Natural killer cell treated with Interleukin-12 subunit alpha and Interleukin-12 subunit beta and Interleukin-15 and Interleukin-18, amount 100 ng/mL, for 72 hours (primary cell): ENCODE data around the gene C9. TPM values are rescaled to one million over a fixed set of nuclear protein-coding genes. Genes with fewer than 3 reads are reported as not detected.
"Not testable (repeated sequence)": the region's sequence is repeated elsewhere in the genome, so short reads cannot be mapped to it uniquely, and the experiment has no call there.

Experiments
- ATAC-seq, 2 donors: fragments of 150-1000 bp; cut with Tn5 transposase in 1 of 2; sonication (Bioruptor Pico), chemical (Tn5 transposase) in 1 of 2; 2 replicates each; pipeline ENCODE4 v1.10.0; 2021
- DNase-seq: peaks from one replicate; pipeline ENCODE4 v3.0.0; 2022; ENCODE audit warnings: low spot score
- H3K27ac Mint-ChIP-seq, 2 donors: 1 replicate in 1 of 2; 2 replicates in 1 of 2; pipeline ENCODE4 v1.8.0; 2022; ENCODE audit warnings: mixed read lengths in 2 of 2, mild to moderate bottlenecking in 1 of 2, moderate library complexity in 1 of 2
- H3K27me3 Mint-ChIP-seq, 2 donors: 1 replicate in 1 of 2; 2 replicates in 1 of 2; pipeline ENCODE4 v1.8.0; 2022; ENCODE audit warnings: mixed read lengths in 2 of 2
- H3K36me3 Mint-ChIP-seq: one replicate; pipeline ENCODE4 v1.8.0; 2022; ENCODE audit warnings: mixed read lengths
- H3K4me1 Mint-ChIP-seq, 2 donors: 1 replicate in 1 of 2; 2 replicates in 1 of 2; pipeline ENCODE4 v1.8.0; 2022; ENCODE audit warnings: low read depth in 2 of 2, mixed read lengths in 2 of 2, mild to moderate bottlenecking in 1 of 2
- H3K4me3 Mint-ChIP-seq: one replicate; pipeline ENCODE4 v1.8.0; 2022; ENCODE audit warnings: mixed read lengths
- H3K9me3 Mint-ChIP-seq: 2 replicates; pipeline ENCODE4 v1.8.0; 2022; ENCODE audit warnings: mixed read lengths
- total RNA-seq, 2 donors: library from RNA; stranded (reverse); gene quantifications; one replicate each; pipeline ENCODE4 v1.2.3, GENCODE V29; 2022

The C9 gene
- total RNA-seq, 2 donors from 2014 or later, result not detected

DNA sequence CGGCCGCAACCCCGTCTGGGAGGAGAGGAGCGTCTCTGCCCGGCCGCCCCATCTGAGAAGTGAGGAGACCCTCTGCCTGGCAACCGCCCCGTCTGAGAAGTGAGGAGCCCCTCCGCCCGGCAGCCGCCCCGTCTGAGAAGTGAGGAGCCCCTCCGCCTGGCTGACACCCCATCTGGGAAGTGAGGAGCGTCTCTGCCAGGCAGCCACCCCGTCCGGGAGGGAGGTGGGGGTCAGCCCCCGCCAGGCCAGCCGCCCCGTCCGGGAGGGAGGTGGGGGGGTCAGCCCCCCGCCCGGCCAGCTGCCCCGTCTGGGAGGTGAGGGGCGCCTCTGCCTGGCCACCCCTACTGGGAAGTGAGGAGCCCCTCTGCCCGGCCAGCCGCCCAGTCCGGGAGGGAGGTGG lies 30.0 kb downstream of the C9 start:
- H3K27me3 Mint-ChIP-seq, H3K27ac Mint-ChIP-seq, H3K36me3 Mint-ChIP-seq, ATAC-seq, H3K4me3 Mint-ChIP-seq, DNase-seq, H3K9me3 Mint-ChIP-seq, H3K4me1 Mint-ChIP-seq: not testable (repeated sequence)

DNA sequence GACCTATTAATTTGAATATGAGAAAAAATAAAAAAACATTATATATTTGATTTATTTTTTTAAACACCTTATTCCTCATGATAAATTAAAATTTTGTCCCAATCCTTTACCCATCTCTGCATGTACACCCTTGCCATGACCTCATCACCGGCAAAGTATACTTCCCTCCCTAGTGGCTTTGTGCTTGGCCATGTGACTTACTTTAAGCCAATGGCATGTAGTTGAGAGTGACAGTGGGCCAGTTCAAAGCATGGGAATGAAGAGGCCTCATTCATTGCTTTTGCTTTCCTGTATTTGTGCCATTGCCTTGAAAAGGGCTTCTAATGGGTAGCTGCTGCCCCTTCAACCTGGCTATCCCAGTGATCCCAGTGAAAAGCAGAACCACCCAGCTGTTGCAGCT lies 31.2 kb downstream of the C9 start:
- no peak overlapping the region for H3K4me3 Mint-ChIP-seq
- no peaks in the 10 kb centered on the region for H3K36me3 Mint-ChIP-seq
- H3K27ac Mint-ChIP-seq, result no peak overlapping the region
- DNase-seq (no peak), ATAC-seq (no peak)
- H3K27me3 Mint-ChIP-seq, result peaks cover 0 to 7% of the 10 kb centered on the region in 2 donors
- no peaks in the 10 kb centered on the region for H3K4me1 Mint-ChIP-seq
- H3K9me3 Mint-ChIP-seq, result no peaks in the 10 kb centered on the region

DNA sequence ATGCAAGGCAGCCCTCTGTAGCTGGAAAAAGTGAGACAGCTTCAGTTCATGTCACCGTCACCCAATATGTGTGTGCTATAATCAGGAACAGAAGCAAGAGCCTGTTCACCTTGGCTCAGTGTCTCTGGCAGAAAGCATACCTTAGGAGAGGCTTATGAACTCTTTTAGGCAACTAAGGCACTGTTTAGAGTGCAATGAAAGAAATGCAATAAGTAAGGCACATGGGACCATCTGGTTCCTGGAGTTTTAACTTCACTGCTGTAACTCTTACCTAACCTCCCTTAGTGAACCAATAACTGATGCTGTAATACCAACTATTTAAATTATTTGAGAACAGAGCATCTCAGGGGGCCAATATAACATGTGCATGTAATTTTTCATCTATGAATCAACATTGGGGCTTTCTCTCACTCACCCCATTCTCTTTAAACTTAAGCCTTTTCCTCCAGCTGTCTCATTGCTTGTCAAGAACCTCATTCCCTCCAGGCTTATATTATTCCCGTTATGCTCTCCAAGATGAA lies 32.4 kb downstream of the C9 start:
- Mint-ChIP-seq H3K4me3 (no peak overlapping the region), H3K9me3 (no peaks in the 10 kb centered on the region), H3K27me3 (peaks cover 0 to 7% of the 10 kb centered on the region in 2 donors), H3K27ac (no peak overlapping the region), H3K36me3 (no peaks in the 10 kb centered on the region), H3K4me1 (no peaks in the 10 kb centered on the region)
- DNase-seq (no peak), ATAC-seq (no peak)

- peaks cover 9% of the 10 kb centered on the region in 2 donors for H3K27me3 Mint-ChIP-seq
- no peak for DNase-seq
- ATAC-seq, result no peak
These were observed 35.6 kb downstream of the C9 start for GRCh38 chr5:39328731-39329130.

DNA sequence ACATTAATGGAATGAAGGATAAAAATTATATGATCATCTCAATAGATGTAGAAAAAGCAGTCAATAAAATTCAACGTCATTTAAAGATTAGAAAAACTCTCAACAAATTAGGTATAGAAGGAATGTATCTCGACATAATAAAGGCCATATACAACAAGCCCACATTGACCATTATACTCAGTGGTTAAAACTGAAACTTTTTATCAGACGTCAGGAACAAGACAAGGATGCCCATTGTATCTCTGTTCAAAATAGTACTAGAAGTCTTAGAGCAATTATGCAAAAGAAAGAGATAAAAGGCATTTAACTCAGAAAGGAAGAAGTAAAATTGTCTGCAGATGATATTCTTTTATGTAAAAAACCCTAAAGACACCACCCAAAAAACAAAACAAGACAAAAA lies 40.8 kb downstream of the C9 start:
- H3K9me3 Mint-ChIP-seq, result no peaks in the 10 kb centered on the region
- H3K27ac Mint-ChIP-seq, result no peak overlapping the region
- H3K27me3 Mint-ChIP-seq, result peaks cover 26 to 43% of the 10 kb centered on the region in 2 donors
- H3K36me3 Mint-ChIP-seq, result no peaks in the 10 kb centered on the region
- ATAC-seq (no peak), DNase-seq (no peak)
- no peaks in the 10 kb centered on the region for H3K4me1 Mint-ChIP-seq
- H3K4me3 Mint-ChIP-seq, result no peak overlapping the region

More at GRCh38 chr5:39328731-39329130, 35.6 kb downstream of the C9 start:
- H3K4me1 Mint-ChIP-seq, result no peaks in the 10 kb centered on the region
- no peak overlapping the region for H3K27ac Mint-ChIP-seq
- no peak overlapping the region for H3K4me3 Mint-ChIP-seq
- H3K9me3 Mint-ChIP-seq, result no peaks in the 10 kb centered on the region
- H3K36me3 Mint-ChIP-seq, result no peaks in the 10 kb centered on the region

- H3K36me3 Mint-ChIP-seq, result no peaks in the 10 kb centered on the region
- H3K27ac Mint-ChIP-seq, result no peak overlapping the region
- ATAC-seq (no peak), DNase-seq (no peak)
- no peaks in the 10 kb centered on the region for H3K4me1 Mint-ChIP-seq
- peaks cover 26 to 50% of the 10 kb centered on the region in 2 donors for H3K27me3 Mint-ChIP-seq
- H3K4me3 Mint-ChIP-seq, result no peak overlapping the region
- no peaks in the 10 kb centered on the region for H3K9me3 Mint-ChIP-seq
These were observed 44.9 kb downstream of the C9 start for GRCh38 chr5:39319395-39319794.

GRCh38 chr5:39316464-39316863 lies 47.8 kb downstream of the C9 start:
- H3K36me3 Mint-ChIP-seq, DNase-seq, ATAC-seq, H3K4me1 Mint-ChIP-seq, H3K4me3 Mint-ChIP-seq, H3K27ac Mint-ChIP-seq, H3K9me3 Mint-ChIP-seq: not testable (repeated sequence)
- H3K27me3 Mint-ChIP-seq, result peaks cover 21 to 30% of the 10 kb centered on the region in 2 donors

GRCh38 chr5:39315995-39316394 lies 48.3 kb downstream of the C9 start:
- Mint-ChIP-seq H3K4me1 (no peaks in the 10 kb centered on the region), H3K27ac (no peak overlapping the region), H3K27me3 (peaks cover 18 to 27% of the 10 kb centered on the region in 2 donors), H3K9me3 (no peaks in the 10 kb centered on the region), H3K36me3 (no peaks in the 10 kb centered on the region), H3K4me3 (no peak overlapping the region)
- ATAC-seq, result no peak
- DNase-seq, result no peak

DNA sequence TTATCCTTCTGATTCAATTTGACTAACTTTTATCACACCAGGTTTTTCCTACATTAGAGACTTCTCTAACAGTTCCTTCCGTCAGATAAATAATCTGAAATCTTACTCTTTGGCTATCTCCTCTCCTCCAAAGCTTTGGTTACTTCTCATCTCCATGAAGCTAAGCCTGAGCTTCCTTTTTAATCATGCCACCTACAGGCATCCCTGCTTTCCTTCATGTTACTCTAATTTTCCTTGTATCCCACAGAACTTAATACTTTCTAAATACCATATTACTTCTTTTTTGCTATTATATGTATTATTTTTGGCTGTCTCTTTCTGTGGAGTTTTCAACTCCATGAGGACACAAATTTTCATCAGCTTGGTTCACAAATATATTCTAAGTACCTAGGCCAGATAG lies 49.7 kb downstream of the C9 start:
- no peaks in the 10 kb centered on the region for H3K36me3 Mint-ChIP-seq
- H3K9me3 Mint-ChIP-seq, result no peaks in the 10 kb centered on the region

GRCh38 chr5:39309534-39309933 lies 54.8 kb downstream of the C9 start:
- Mint-ChIP-seq H3K9me3 (no peaks in the 10 kb centered on the region), H3K4me1 (no peaks in the 10 kb centered on the region), H3K36me3 (no peaks in the 10 kb centered on the region), H3K27me3 (peaks cover 0 to 4% of the 10 kb centered on the region in 2 donors), H3K27ac (no peak overlapping the region), H3K4me3 (no peak overlapping the region)
- DNase-seq (no peak), ATAC-seq (no peak)

More for the DNA sequence above, 49.7 kb downstream of the C9 start:
- no peak for DNase-seq
- no peak for ATAC-seq
- H3K4me3 Mint-ChIP-seq, result no peak overlapping the region
- H3K4me1 Mint-ChIP-seq, result no peaks in the 10 kb centered on the region
- H3K27ac Mint-ChIP-seq, result no peak overlapping the region
- H3K27me3 Mint-ChIP-seq, result peaks cover 11 to 14% of the 10 kb centered on the region in 2 donors

DNA sequence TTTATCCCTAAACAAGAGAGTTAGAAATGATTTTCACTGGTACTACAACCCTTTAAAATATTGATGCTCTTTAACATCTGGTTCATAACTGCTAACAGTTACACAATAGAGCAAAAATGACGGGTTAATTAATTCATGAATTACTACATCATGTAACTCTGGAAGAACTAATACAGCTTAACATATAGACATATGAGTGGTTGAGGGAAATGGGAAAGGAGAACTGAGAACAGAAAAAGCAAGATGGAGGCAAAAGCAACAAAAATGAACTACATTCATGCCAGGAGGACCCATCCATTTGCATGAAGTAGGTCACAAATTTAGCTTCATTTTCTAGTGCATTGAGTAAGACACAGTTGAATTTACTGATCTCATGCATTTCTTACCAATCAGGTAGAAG lies 61.8 kb downstream of the C9 start:
- DNase-seq (no peak), ATAC-seq (no peak)
- Mint-ChIP-seq H3K9me3 (no peaks in the 10 kb centered on the region), H3K36me3 (peaks cover 4% of the 10 kb centered on the region), H3K27me3 (peaks cover 0 to 3% of the 10 kb centered on the region in 2 donors), H3K4me3 (no peak overlapping the region), H3K27ac (no peak overlapping the region), H3K4me1 (no peaks in the 10 kb centered on the region)

- Mint-ChIP-seq H3K4me3 (no peak overlapping the region), H3K36me3 (peaks cover 4% of the 10 kb centered on the region), H3K27ac (no peak overlapping the region), H3K9me3 (no peaks in the 10 kb centered on the region), H3K4me1 (no peaks in the 10 kb centered on the region), H3K27me3 (peaks cover 0 to 3% of the 10 kb centered on the region in 2 donors)
- DNase-seq (no peak), ATAC-seq (no peak)
These were observed 62.9 kb downstream of the C9 start for GRCh38 chr5:39301406-39301805.

- H3K4me3 Mint-ChIP-seq, result no peak overlapping the region
- H3K27me3 Mint-ChIP-seq, result no peaks in the 10 kb centered on the region
- no peaks in the 10 kb centered on the region for H3K9me3 Mint-ChIP-seq
- no peak for DNase-seq
- H3K27ac Mint-ChIP-seq, result no peak overlapping the region
- H3K36me3 Mint-ChIP-seq, result peaks cover 8% of the 10 kb centered on the region
- H3K4me1 Mint-ChIP-seq, result no peaks in the 10 kb centered on the region
- ATAC-seq, result no peak
These were observed 64.3 kb downstream of the C9 start for GRCh38 chr5:39299962-39300361.

GRCh38 chr5:39294736-39295135 lies 69.6 kb downstream of the C9 start:
- H3K27ac Mint-ChIP-seq, result no peak overlapping the region
- H3K4me1 Mint-ChIP-seq, result no peaks in the 10 kb centered on the region
- no peaks in the 10 kb centered on the region for H3K9me3 Mint-ChIP-seq
- ATAC-seq (no peak), DNase-seq (no peak)
- H3K27me3 Mint-ChIP-seq, result peaks cover 19 to 24% of the 10 kb centered on the region in 2 donors
- no peak overlapping the region for H3K4me3 Mint-ChIP-seq
- peaks cover 28% of the 10 kb centered on the region for H3K36me3 Mint-ChIP-seq

- no peaks in the 10 kb centered on the region for H3K9me3 Mint-ChIP-seq
- DNase-seq (no peak), ATAC-seq (no peak)
- H3K36me3 Mint-ChIP-seq, result peaks cover 13% of the 10 kb centered on the region
- H3K4me3 Mint-ChIP-seq, result no peak overlapping the region
- H3K27ac Mint-ChIP-seq, result no peak overlapping the region
- H3K4me1 Mint-ChIP-seq, result peaks cover 11 to 14% of the 10 kb centered on the region in 2 donors
- H3K27me3 Mint-ChIP-seq, result peaks cover 7 to 23% of the 10 kb centered on the region in 2 donors
These were observed 79.7 kb downstream of the C9 start for GRCh38 chr5:39284552-39284951.
